ENCODE data around the gene MAT2A. TPM values are rescaled to one million over a fixed set of nuclear protein-coding genes. Genes with fewer than 3 reads are reported as not detected.

Gene MAT2A
- total RNA-seq, 1 experiment from 2014 or later: 444 TPM

GRCh38 chr2:85579266-85579935 lies 40.4 kb downstream of the MAT2A start:
- intact Hi-C loops (cut with micrococcal nuclease): no loop called here
- RAD21 ChIA-PET (ENCODE audit: low non-redundant PET in 1 of 2, low total read pairs in 2 of 2, uncharacterized antibody in 2 of 2, unreplicated experiment in 2 of 2): no interaction called here

GRCh38 chr2:85580206-85580605 lies 41.2 kb downstream of the MAT2A start:
- DNase-seq (ENCODE audit: low read depth, low spot score): no peak
- Histone ChIP-seq H4K20me1 (ENCODE audit: insufficient read depth) (no peaks in the 10 kb centered on the region), H3K9me3 (ENCODE audit: control insufficient read depth in 1 of 2, insufficient read depth in 1 of 2, low read depth in 1 of 2, low read length in 2 of 2) (no peaks in the 10 kb centered on the region), H3K4me1 (ENCODE audit: control insufficient read depth in 1 of 2, insufficient read depth in 2 of 2, low read length in 2 of 2) (peaks cover 26 to 35% of the 10 kb centered on the region in 2 experiments), H3K9me2 (ENCODE audit: insufficient read depth) (no peaks in the 10 kb centered on the region), H3K36me3 (ENCODE audit: control insufficient read depth in 1 of 2, insufficient read depth in 2 of 2, low read length in 2 of 2) (peaks cover 0 to 4% of the 10 kb centered on the region in 2 experiments; a peak in 2 of 4 replicates), H3K4me3 (replicated peaks in 1 of 2; ENCODE audit: low read depth in 1 of 2, low read length in 2 of 2) (no peak overlapping the region), H3K27ac (ENCODE audit: low read depth, low read length) (no peak overlapping the region), H3K4me2 (ENCODE audit: low read length) (no peak overlapping the region), H3K9ac (ENCODE audit: low read length) (no peak overlapping the region), H3K79me2 (ENCODE audit: insufficient read depth, low read length) (no peaks in the 10 kb centered on the region), H2AFZ (ENCODE audit: low read depth, low read length, poor library complexity, severe bottlenecking) (no peak overlapping the region), H3K27me3 (ENCODE audit: insufficient read depth, low read length) (no peaks in the 10 kb centered on the region)
- no TSS peak for BruUV-seq (replicated peaks)
- TF ChIP-seq CTCF (IDR thresholded peaks at IDR 0.05 in 2 of 3, conservative IDR thresholded peaks at IDR 0.05 in 1 of 3; ENCODE audit: borderline replicate concordance in 1 of 3, insufficient read depth in 1 of 3, low read depth in 2 of 3, low read length in 2 of 3): no peak
- TF ChIP-seq POLR2A (IDR thresholded peaks at IDR 0.05; ENCODE audit: borderline replicate concordance, extremely low read depth, insufficient read depth, insufficient read length): no peak
- no peak for TF ChIP-seq CBX3 (IDR thresholded peaks at IDR 0.05; ENCODE audit: low read depth)
- TF ChIP-seq EGR1 (IDR thresholded peaks at IDR 0.05; ENCODE audit: low read depth): no peak
- no peak for TF ChIP-seq YY1 (IDR thresholded peaks at IDR 0.05; ENCODE audit: extremely low read depth, insufficient replicate concordance, low read depth, low read length)
- TF ChIP-seq MAX (IDR thresholded peaks at IDR 0.05): no peak
- CTCF ChIA-PET: no interaction called here
- no peak for ATAC-seq
- POLR2A ChIA-PET: no interaction called here
- RAD21 ChIA-PET (ENCODE audit: low non-redundant PET in 1 of 2, low total read pairs in 2 of 2, uncharacterized antibody in 2 of 2, unreplicated experiment in 2 of 2): no interaction called here
- intact Hi-C loops (cut with micrococcal nuclease): no loop called here

More at GRCh38 chr2:85579266-85579935, 40.4 kb downstream of the MAT2A start:
- Histone ChIP-seq H3K79me2 (ENCODE audit: insufficient read depth, low read length) (no peaks in the 10 kb centered on the region), H3K9me2 (ENCODE audit: insufficient read depth) (no peaks in the 10 kb centered on the region), H3K27ac (ENCODE audit: low read depth, low read length) (no peak overlapping the region), H3K4me2 (ENCODE audit: low read length) (no peak overlapping the region), H3K36me3 (ENCODE audit: control insufficient read depth in 1 of 2, insufficient read depth in 2 of 2, low read length in 2 of 2) (peaks cover 0 to 4% of the 10 kb centered on the region in 2 experiments; a peak in 2 of 4 replicates), H4K20me1 (ENCODE audit: insufficient read depth) (no peaks in the 10 kb centered on the region), H3K27me3 (ENCODE audit: insufficient read depth, low read length) (no peaks in the 10 kb centered on the region), H2AFZ (ENCODE audit: low read depth, low read length, poor library complexity, severe bottlenecking) (no peak overlapping the region), H3K9ac (ENCODE audit: low read length) (no peak overlapping the region), H3K9me3 (ENCODE audit: control insufficient read depth in 1 of 2, insufficient read depth in 1 of 2, low read depth in 1 of 2, low read length in 2 of 2) (no peaks in the 10 kb centered on the region), H3K4me3 (replicated peaks in 1 of 2; ENCODE audit: low read depth in 1 of 2, low read length in 2 of 2) (no peak overlapping the region), H3K4me1 (ENCODE audit: control insufficient read depth in 1 of 2, insufficient read depth in 2 of 2, low read length in 2 of 2) (peaks cover 18 to 26% of the 10 kb centered on the region in 2 experiments)
- ATAC-seq (no peak), DNase-seq (ENCODE audit: low read depth, low spot score) (no peak)
- CTCF ChIA-PET: no interaction called here
- no TSS peak for BruUV-seq (replicated peaks)
- POLR2A ChIA-PET: interaction anchor here (0.7 kb wide), 1 partner anchor 25 kb away, joined by 3 read pairs; no protein-coding TSS in a partner anchor
- no peak for TF ChIP-seq CTCF (IDR thresholded peaks at IDR 0.05 in 2 of 3, conservative IDR thresholded peaks at IDR 0.05 in 1 of 3; ENCODE audit: borderline replicate concordance in 1 of 3, insufficient read depth in 1 of 3, low read depth in 2 of 3, low read length in 2 of 3)

Measured in HCT116 (cell line).